GM12874 (cell line): ENCODE results near the gene FAM53A.

Experiments
- CTCF ChIP-seq: IDR thresholded peaks from 2 replicates; pipeline ENCODE4 v1.5.1; 2011; ENCODE audit warnings: low read depth, mild to moderate bottlenecking, control low read depth, low read length, moderate library complexity; ENCODE audit not compliant: insufficient read depth

Gene FAM53A

DNA sequence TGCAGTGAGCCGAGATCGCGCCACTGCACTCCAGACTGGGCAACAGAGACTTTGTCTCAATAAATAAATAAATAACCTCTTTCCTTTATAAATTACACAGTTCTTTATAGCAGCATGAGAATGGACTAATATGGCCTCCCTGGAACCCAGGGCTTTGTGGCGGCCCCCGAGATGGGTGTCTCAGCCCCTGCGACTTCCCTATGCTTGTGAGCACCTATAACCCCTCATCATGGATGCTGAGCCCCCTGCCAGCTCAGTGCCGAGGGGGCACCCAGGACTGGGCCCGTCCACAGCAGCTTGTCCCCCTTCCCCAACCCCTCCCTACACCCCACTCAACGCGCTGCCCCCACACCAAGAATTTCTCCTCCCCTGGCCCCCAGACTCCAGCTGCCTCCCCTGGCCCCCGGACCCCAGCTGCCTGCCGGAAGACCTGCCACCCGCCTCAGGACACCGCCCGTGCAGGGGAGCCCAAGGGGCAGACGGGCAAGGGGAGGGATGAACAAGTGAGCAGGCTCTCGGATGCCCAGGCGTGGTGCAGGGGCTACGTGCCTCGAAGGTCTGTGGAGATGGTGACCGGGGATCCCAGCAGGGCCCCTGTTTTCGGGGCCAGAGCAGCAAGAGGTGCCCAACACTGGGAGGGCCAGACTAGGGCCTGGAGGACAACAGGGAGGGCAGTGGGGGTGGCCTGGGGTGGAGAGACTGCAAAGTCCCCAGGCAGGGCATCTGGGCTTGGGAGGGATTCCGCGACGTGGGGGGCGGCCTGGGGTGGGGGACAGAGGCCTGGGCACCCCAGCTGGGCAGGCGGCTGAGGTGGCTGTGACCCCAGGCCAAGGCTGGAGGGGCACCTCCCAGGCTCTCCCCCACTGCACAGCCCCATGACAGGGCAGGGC, 74.0 kb downstream of the FAM53A start:
- TF ChIP-seq CTCF, result no peak

DNA sequence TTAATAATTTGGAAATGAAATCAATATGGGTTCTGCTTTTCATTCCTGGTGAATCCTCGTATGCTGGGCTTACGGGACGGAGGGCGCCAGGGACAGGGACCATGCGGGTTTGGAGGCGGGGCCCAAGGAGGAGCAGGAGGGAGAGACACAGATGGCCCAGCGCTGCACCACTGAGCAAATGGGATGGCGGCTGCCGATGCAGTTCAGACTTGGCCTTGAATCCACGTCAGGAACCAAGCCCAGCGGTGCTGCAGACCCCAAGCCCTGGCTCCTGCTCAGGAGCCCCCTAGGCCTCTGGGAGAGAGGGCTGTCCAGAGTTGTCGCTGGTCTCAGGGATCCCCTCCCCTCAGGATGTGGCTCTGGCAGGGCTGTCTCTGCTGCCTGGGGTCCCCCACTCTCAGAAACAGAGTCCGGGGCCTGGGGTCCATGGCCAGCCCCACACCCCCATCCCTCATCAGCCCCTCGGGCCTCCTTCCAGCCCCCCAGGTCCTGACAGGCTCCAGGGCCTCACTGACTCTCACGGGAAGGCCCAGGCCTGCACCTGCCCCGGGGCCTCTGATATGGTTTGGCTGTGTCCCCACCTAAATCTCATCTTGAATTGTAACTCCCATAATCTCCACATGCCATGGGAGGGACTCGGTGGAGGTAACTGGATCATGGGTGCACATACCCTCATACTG, 75.2 kb downstream of the FAM53A start:
- no peak for TF ChIP-seq CTCF

DNA sequence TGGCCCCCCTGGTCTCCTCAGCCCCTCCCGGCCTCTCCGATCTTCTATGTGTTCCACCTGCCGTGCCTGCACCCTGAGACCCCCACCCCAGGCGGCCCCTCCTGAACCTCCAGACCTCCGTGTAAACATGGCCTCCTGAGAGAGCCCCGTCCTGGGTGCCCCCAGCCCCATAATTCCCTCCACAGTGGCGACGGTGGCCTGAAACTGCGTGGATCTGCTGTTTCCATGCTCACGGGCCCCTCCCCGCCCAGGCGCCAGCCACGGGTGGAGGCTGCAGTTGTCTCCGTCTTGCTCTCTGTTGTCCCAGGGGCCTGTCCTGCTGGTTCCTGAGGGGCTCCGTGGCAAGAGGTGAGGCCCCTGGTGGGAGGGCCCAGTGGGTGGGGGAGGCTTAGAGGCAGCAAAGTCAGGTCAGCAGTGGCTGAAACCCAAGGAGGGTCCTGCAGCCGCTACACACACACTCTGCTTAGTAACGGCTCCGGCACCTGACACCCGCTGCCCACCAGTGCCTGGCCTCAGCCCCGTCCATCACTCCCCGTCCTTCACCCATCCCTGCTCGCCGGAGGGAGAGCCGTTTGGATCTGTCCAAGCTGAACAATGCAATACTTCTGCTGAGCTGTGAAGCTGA, 75.8 kb downstream of the FAM53A start:
- TF ChIP-seq CTCF, result no peak

GRCh38 chr4:1604706-1605205, 79.4 kb downstream of the FAM53A start:
- TF ChIP-seq CTCF, result no peak

DNA sequence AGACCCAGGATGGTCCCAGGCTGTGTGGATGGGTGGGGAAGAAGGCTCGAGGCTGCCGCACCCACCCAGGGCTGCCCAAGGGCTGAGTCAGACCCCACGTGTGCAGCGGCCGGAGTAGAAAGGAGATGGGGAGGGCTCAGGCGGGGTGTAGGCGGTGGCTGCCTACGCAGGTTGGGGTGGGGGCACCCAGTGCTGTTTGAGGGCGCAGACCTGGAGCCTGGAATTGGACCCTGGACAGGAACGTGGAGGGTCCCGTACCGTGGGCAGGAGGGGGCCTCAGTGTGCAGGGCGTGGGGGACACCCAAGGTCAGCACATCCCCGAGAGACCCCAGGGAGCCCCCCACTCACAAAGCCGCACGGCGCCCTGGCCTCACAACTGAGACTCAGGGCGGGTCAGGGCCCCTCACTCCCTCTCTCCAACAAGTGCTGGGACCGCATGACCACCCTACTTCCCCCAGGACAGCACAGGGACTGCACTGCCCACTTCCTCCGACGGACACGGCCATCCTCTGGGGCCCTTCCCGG, 79.9 kb downstream of the FAM53A start:
- TF ChIP-seq CTCF, result no peak

GRCh38 chr4:1603413-1604135, 80.5 kb downstream of the FAM53A start:
- TF ChIP-seq CTCF, result no peak
